IMR-90 (cell line): Measurements from ENCODE around the gene PRKCH. TPM values are rescaled to one million over a fixed set of nuclear protein-coding genes. Genes with fewer than 3 reads are reported as not detected.

Experiments
- ATAC-seq: fragments of 200-7000 bp; cut with Tn5 transposase; 2 replicates; pipeline ENCODE4 v1.9.1; 2020; ENCODE audit warnings: low read depth, mild to moderate bottlenecking, moderate library complexity
- BruUV-seq: library from RNA; stranded (reverse); fragments of 400-500 nt; replicated peaks from 2 replicates; lab custom pipeline; 2021; lab: Mats Ljungman, UMichigan
- CTCF ChIA-PET: fragments of 300-600 bp; formaldehyde crosslinking; extraction: SDS; loops from one replicate; lab custom pipeline; 2021; ENCODE audit warnings: antibody characterized with exemption; lab: Yijun Ruan, JAX
- POLR2A ChIA-PET: fragments of 300-600 bp; sonication (Branson Sonifier 250); formaldehyde crosslinking; loops from one replicate; lab custom pipeline; 2022; ENCODE audit warnings: antibody characterized with exemption; ENCODE audit not compliant: unreplicated experiment; lab: Charles Lee
- DNase-seq: peaks from one replicate; pipeline ENCODE4 v3.0.0; 2013
- H2AFZ ChIP-seq: replicated peaks from 2 replicates; pipeline ENCODE3; 2013; ENCODE audit warnings: low read length, mild to moderate bottlenecking; ENCODE audit not compliant: poor library complexity
- H2AK5ac ChIP-seq: 2 replicates; pipeline ENCODE4 v1.6.1; 2013; ENCODE audit warnings: low read depth, low read length, inconsistent platforms
- H2AK9ac ChIP-seq: replicated peaks from 2 replicates; pipeline ENCODE3; 2013; ENCODE audit warnings: mild to moderate bottlenecking, low read depth, low read length, moderate library complexity; ENCODE audit not compliant: poor library complexity
- H2BK120ac ChIP-seq: 2 replicates; pipeline ENCODE4 v1.6.1; 2013; ENCODE audit warnings: low read depth, low read length, inconsistent platforms
- H2BK15ac ChIP-seq: 3 replicates; pipeline ENCODE4 v1.6.1; 2013; ENCODE audit warnings: low read depth, low read length, inconsistent platforms
- H2BK20ac ChIP-seq: 2 replicates; pipeline ENCODE4 v1.6.1; 2013; ENCODE audit warnings: low read depth, mild to moderate bottlenecking, inconsistent platforms, low read length, moderate library complexity
- H2BK5ac ChIP-seq: 2 replicates; pipeline ENCODE4 v1.6.1; 2013; ENCODE audit warnings: mild to moderate bottlenecking, low read depth, low read length, inconsistent platforms; ENCODE audit not compliant: poor library complexity, severe bottlenecking
- H3K14ac ChIP-seq: replicated peaks from 2 replicates; pipeline ENCODE4 v1.6.1; 2013; ENCODE audit warnings: low read depth, low read length, inconsistent platforms
- H3K18ac ChIP-seq: 2 replicates; pipeline ENCODE4 v1.6.1; 2013; ENCODE audit warnings: low read depth, low read length, control low read depth
- H3K23ac ChIP-seq: 2 replicates; pipeline ENCODE4 v1.6.1; 2013; ENCODE audit warnings: low read depth, low read length, inconsistent platforms
- H3K27ac ChIP-seq: 2 replicates; pipeline ENCODE4 v1.5.1; 2013; ENCODE audit warnings: mild to moderate bottlenecking, control low read depth, low read length; ENCODE audit not compliant: insufficient read depth
- H3K27me3 ChIP-seq: 2 replicates; pipeline ENCODE4 v1.6.1; 2013; ENCODE audit warnings: low read length; ENCODE audit not compliant: control insufficient read depth, insufficient read depth
- H3K36me3 ChIP-seq: 2 replicates; pipeline ENCODE4 v1.6.1; 2013; ENCODE audit warnings: low read length, mixed read lengths; ENCODE audit not compliant: control insufficient read depth, insufficient read depth
- H3K4ac ChIP-seq: 2 replicates; pipeline ENCODE4 v1.6.1; 2013; ENCODE audit warnings: low read depth, low read length, inconsistent platforms
- H3K4me1 ChIP-seq: 2 replicates; pipeline ENCODE4 v1.6.1; 2013; ENCODE audit warnings: low read length, mixed read lengths; ENCODE audit not compliant: control insufficient read depth, insufficient read depth
- H3K4me2 ChIP-seq: 2 replicates; pipeline ENCODE4 v1.6.1; 2013; ENCODE audit warnings: low read depth, mild to moderate bottlenecking, control low read depth, low read length, moderate library complexity
- H3K4me3 ChIP-seq: 2 replicates; pipeline ENCODE4 v1.5.1; 2013; ENCODE audit warnings: low read depth, mild to moderate bottlenecking, control low read depth, low read length, moderate library complexity; ENCODE audit not compliant: insufficient read depth
- H3K56ac ChIP-seq: 2 replicates; pipeline ENCODE4 v1.6.1; 2013; ENCODE audit warnings: low read length, inconsistent platforms; ENCODE audit not compliant: insufficient read depth; ENCODE audit errors: extremely low read depth
- H3K79me1 ChIP-seq, 2 experiments: 2 replicates each; pipeline ENCODE4 v1.6.1; 2013; ENCODE audit warnings: low read length in 2 of 2, inconsistent platforms in 1 of 2, low read depth in 1 of 2
- H3K9ac ChIP-seq: 2 replicates; pipeline ENCODE4 v1.6.1; 2013; ENCODE audit warnings: low read depth, low read length, control low read depth
- H3K9me1 ChIP-seq: 2 replicates; pipeline ENCODE4 v1.6.1; 2013; ENCODE audit warnings: low read length, inconsistent platforms; ENCODE audit not compliant: insufficient read depth
- H3K9me3 ChIP-seq: 2 replicates; pipeline ENCODE4 v1.6.1; 2013; ENCODE audit warnings: low read length; ENCODE audit not compliant: control insufficient read depth, insufficient read depth
- H4K20me1 ChIP-seq: 2 replicates; pipeline ENCODE4 v1.6.1; 2013; ENCODE audit warnings: low read length, inconsistent platforms; ENCODE audit not compliant: insufficient read depth
- H4K5ac ChIP-seq: 2 replicates; pipeline ENCODE4 v1.6.1; 2013; ENCODE audit warnings: mild to moderate bottlenecking, low read depth, low read length, control low read depth
- H4K8ac ChIP-seq, 2 experiments: 2 replicates each; pipeline ENCODE4 v1.6.1; 2013; ENCODE audit warnings: low read depth in 2 of 2, low read length in 2 of 2, control low read depth in 1 of 2, inconsistent platforms in 1 of 2
- H4K91ac ChIP-seq: 2 replicates; pipeline ENCODE4 v1.6.1; 2013; ENCODE audit warnings: low read depth, low read length, inconsistent platforms; ENCODE audit not compliant: insufficient read depth
- CEBPB ChIP-seq: IDR thresholded peaks from 2 replicates; pipeline ENCODE4 v1.6.1; 2012; ENCODE audit warnings: low read depth, low read length, improper control_type of control experiment
- CHD1 ChIP-seq: IDR thresholded peaks from 2 replicates; pipeline ENCODE4 v1.6.1; 2012; ENCODE audit warnings: low read depth, low read length, improper control_type of control experiment
- CTCF ChIP-seq: conservative IDR thresholded peaks from 2 replicates; pipeline ENCODE4 v1.5.1; 2012; ENCODE audit warnings: mild to moderate bottlenecking, low read depth, low read length, improper control_type of control experiment
- ELK1 ChIP-seq: fragments of 150-350 bp; IDR thresholded peaks from 2 replicates; pipeline ENCODE4 v1.6.1; 2016; ENCODE audit warnings: low read depth, mild to moderate bottlenecking, low read length, moderate library complexity, borderline replicate concordance
- FOS ChIP-seq: fragments of 150-350 bp; IDR thresholded peaks from 2 replicates; pipeline ENCODE4 v1.6.1; 2016; ENCODE audit warnings: low read depth, low read length
- MAFK ChIP-seq: IDR thresholded peaks from 2 replicates; pipeline ENCODE4 v1.6.1; 2012; ENCODE audit warnings: low read depth, low read length, improper control_type of control experiment
- MAZ ChIP-seq: IDR thresholded peaks from 2 replicates; pipeline ENCODE4 v1.6.1; 2012; ENCODE audit warnings: low read depth, mild to moderate bottlenecking, low read length, improper control_type of control experiment, moderate library complexity, borderline replicate concordance
- MXI1 ChIP-seq: IDR thresholded peaks from 2 replicates; pipeline ENCODE4 v1.6.1; 2012; ENCODE audit warnings: low read depth, mild to moderate bottlenecking, low read length, moderate library complexity, borderline replicate concordance
- NFE2L2 ChIP-seq: fragments of 150-350 bp; IDR thresholded peaks from 2 replicates; pipeline ENCODE4 v1.6.1; 2016; ENCODE audit warnings: low read depth, mild to moderate bottlenecking, low read length
- POLR2A ChIP-seq: IDR thresholded peaks from 2 replicates; pipeline ENCODE4 v1.6.1; 2012; ENCODE audit warnings: mild to moderate bottlenecking, low read depth, low read length
- RAD21 ChIP-seq: IDR thresholded peaks from 2 replicates; pipeline ENCODE4 v1.6.1; 2012; ENCODE audit warnings: low read length, improper control_type of control experiment
- RFX5 ChIP-seq: IDR thresholded peaks from 2 replicates; pipeline ENCODE4 v1.8.0; 2012; ENCODE audit warnings: low read depth, mild to moderate bottlenecking, low read length, moderate library complexity
- SMC3 ChIP-seq: fragments of 150-350 bp; IDR thresholded peaks from 2 replicates; pipeline ENCODE4 v1.6.1; 2016; ENCODE audit warnings: low read depth, mild to moderate bottlenecking, antibody characterized with exemption, low read length, moderate library complexity
- USF2 ChIP-seq: fragments of 150-350 bp; IDR thresholded peaks from 2 replicates; pipeline ENCODE4 v1.6.1; 2017; ENCODE audit warnings: mild to moderate bottlenecking, antibody characterized with exemption, low read length, low read depth
- whole genome bisulfite sequencing, 2 experiments: methylation state at CpG; one replicate each; pipeline versions ENCODE4 v1.1.5 to v1.1.7; 2013; ENCODE audit warnings: missing lambda C conversion rate in 2 of 2; ENCODE audit not compliant: insufficient read length in 1 of 2; ENCODE audit errors: extremely low coverage in 2 of 2; 5-methylcytosine and 5-hydroxymethylcytosine counted together
- dilution Hi-C: fragments of 300-500 bp; cut with HindIII; formaldehyde crosslinking; loops from one replicate; pipeline ENCODE4 v1.14.3; 2018; ENCODE audit warnings: low sequenced_read_pairs; ENCODE audit not compliant: unreplicated experiment
- in situ Hi-C: fragments of 300-500 bp; cut with MboI; formaldehyde crosslinking; loops from 3 replicates; pipeline ENCODE4 v1.14.3; 2019; ENCODE audit warnings: low sequenced_read_pairs, inconsistent platforms, mixed read lengths
- intact Hi-C: fragments of 100-400 bp; cut with micrococcal nuclease; formaldehyde crosslinking; loops from 2 replicates; pipeline ENCODE4 v1.10.0; 2022
- polyA plus RNA-seq, 3 experiments: library from polyadenylated mRNA; depleted of rRNA; stranded (reverse); fragments of >200 nt; gene quantifications; 2 replicates each; pipeline ENCODE4 v1.2.3, GENCODE V29; 2012; ENCODE audit warnings: low replicate concordance in 1 of 3
- total RNA-seq: library from RNA; depleted of rRNA; stranded (reverse); fragments of >200 nt; gene quantifications from 2 replicates; pipeline ENCODE4 v1.2.3, GENCODE V29; 2012

Gene PRKCH
- total and polyA plus RNA-seq, 2 of the 4 experiments (the other 2 are of a cell fraction), result 1.6 to 2.3 TPM

GRCh38 chr14:61406198-61406597 is 84.8 kb downstream of the PRKCH start:
- no peak overlapping the region for H2AK9ac ChIP-seq
- no peak overlapping the region for H3K4ac ChIP-seq
- TF ChIP-seq MAZ, result no peak
- no peak for TF ChIP-seq CEBPB
- no peak for TF ChIP-seq SMC3
- TF ChIP-seq MXI1, result no peak
- no peak for TF ChIP-seq MAFK
- TF ChIP-seq CHD1, result no peak
- TF ChIP-seq ELK1, result no peak
- TF ChIP-seq NFE2L2, result no peak
- no peak for TF ChIP-seq USF2
- TF ChIP-seq RAD21, result no peak
- TF ChIP-seq FOS, result no peak
- TF ChIP-seq POLR2A, result no peak
- TF ChIP-seq RFX5, result no peak
- TF ChIP-seq CTCF, result no peak
- no peak overlapping the region for H2BK15ac ChIP-seq
- no peak overlapping the region for H2BK5ac ChIP-seq
- H3K79me1 ChIP-seq, result no peaks in the 10 kb centered on the region
- peaks cover 31% of the 10 kb centered on the region for H3K27me3 ChIP-seq
- no peaks in the 10 kb centered on the region for H4K20me1 ChIP-seq
- H3K9me3 ChIP-seq, result no peaks in the 10 kb centered on the region
- ChIA-PET CTCF (no interaction called here), POLR2A (no interaction called here)
- H2BK120ac ChIP-seq, result no peak overlapping the region
- no peaks in the 10 kb centered on the region for H3K4me1 ChIP-seq
- intact Hi-C loops (no loop called here), in situ Hi-C loops (no loop called here), dilution Hi-C loops (no loop called here)
- no peak overlapping the region for H3K56ac ChIP-seq
- H4K91ac ChIP-seq, result no peak overlapping the region
- H3K18ac ChIP-seq, result no peak overlapping the region
- no peak overlapping the region for H3K14ac ChIP-seq
- H3K27ac ChIP-seq, result no peak overlapping the region
- no peak overlapping the region for H2AFZ ChIP-seq
- ATAC-seq (no peak), DNase-seq (no peak)
- H3K36me3 ChIP-seq, result no peaks in the 10 kb centered on the region
- H2BK20ac ChIP-seq, result no peak overlapping the region
- 16% methylated on average over 2 of the region's 4 CpGs; no CpG with 5 or more reads in 1 of the 2 experiments for WGBS, 2 experiments
- H3K23ac ChIP-seq, result no peak overlapping the region
- H2AK5ac ChIP-seq, result no peak overlapping the region
- no peak overlapping the region for H4K8ac ChIP-seq
- no peak overlapping the region for H3K4me3 ChIP-seq
- no peak overlapping the region for H3K9ac ChIP-seq
- H4K5ac ChIP-seq, result no peak overlapping the region
- no peaks in the 10 kb centered on the region for H3K9me1 ChIP-seq
- no peak overlapping the region for H3K4me2 ChIP-seq
- no TSS peak for BruUV-seq
